ENCODE results near the gene SHROOM3.

SHROOM3 gene

GRCh38 chr4:76543378-76543777 is 108.3 kb downstream of the SHROOM3 start:
- no peak for DNase-seq (ENCODE audit: low spot score)

- DNase-seq (ENCODE audit: low spot score) = no peak
Measured at GRCh38 chr4:76544725-76545124, 109.7 kb downstream of the SHROOM3 start.

- no peak for DNase-seq (ENCODE audit: low spot score)
Measured at GRCh38 chr4:76545226-76545884, 110.3 kb downstream of the SHROOM3 start.

- DNase-seq (ENCODE audit: low spot score) = no peak
Measured at GRCh38 chr4:76546327-76546726, 111.3 kb downstream of the SHROOM3 start.

- no peak for DNase-seq (ENCODE audit: low spot score)
Measured at GRCh38 chr4:76546759-76547742, 112.0 kb downstream of the SHROOM3 start.

GRCh38 chr4:76548704-76549103 is 113.7 kb downstream of the SHROOM3 start:
- no peak for DNase-seq (ENCODE audit: low spot score)

- DNase-seq (ENCODE audit: low spot score) = no peak
Measured at GRCh38 chr4:76549765-76550164, 114.7 kb downstream of the SHROOM3 start.

- DNase-seq (ENCODE audit: low spot score) = no peak
Measured at GRCh38 chr4:76550966-76551780, 116.1 kb downstream of the SHROOM3 start.

- no peak for DNase-seq (ENCODE audit: low spot score)
Measured at GRCh38 chr4:76554630-76555029, 119.6 kb downstream of the SHROOM3 start.

GRCh38 chr4:76556452-76556851 is 121.4 kb downstream of the SHROOM3 start:
- no peak for DNase-seq (ENCODE audit: low spot score)

GRCh38 chr4:76558396-76559235 is 123.6 kb downstream of the SHROOM3 start:
- peak; percentile 54 for DNase-seq (ENCODE audit: low spot score)

- no peak for DNase-seq (ENCODE audit: low spot score)
Measured at GRCh38 chr4:76559236-76560071, 124.4 kb downstream of the SHROOM3 start.

GRCh38 chr4:76562161-76562560 is 127.1 kb downstream of the SHROOM3 start:
- no peak for DNase-seq (ENCODE audit: low spot score)

- DNase-seq (ENCODE audit: low spot score) = no peak
Measured at GRCh38 chr4:76562836-76563453, 127.9 kb downstream of the SHROOM3 start.

- no peak for DNase-seq (ENCODE audit: low spot score)
Measured at GRCh38 chr4:76563454-76564122, 128.6 kb downstream of the SHROOM3 start.

GRCh38 chr4:76564123-76564915 is 129.3 kb downstream of the SHROOM3 start:
- no peak for DNase-seq (ENCODE audit: low spot score)

GRCh38 chr4:76568262-76568661 is 133.2 kb downstream of the SHROOM3 start:
- no peak for DNase-seq (ENCODE audit: low spot score)

GRCh38 chr4:76569225-76569624 is 134.2 kb downstream of the SHROOM3 start:
- DNase-seq (ENCODE audit: low spot score) = no peak

GRCh38 chr4:76569706-76570105 is 134.7 kb downstream of the SHROOM3 start:
- DNase-seq (ENCODE audit: low spot score) = no peak

Measured in ecto neural progenitor cell (in vitro differentiated cells).